Measurements from ENCODE around the gene ARMC2. TPM values are rescaled to one million over a fixed set of nuclear protein-coding genes. Genes with fewer than 3 reads are reported as not detected.

Gene ARMC2
- total RNA-seq, 2 experiments from 2014 or later, result 5.3 to 7.4 TPM

GRCh38 chr6:108822401-108822800, 25.8 kb upstream of the ARMC2 start:
- ChIA-PET POLR2A (no interaction called here), CTCF (interaction anchor here (0.6 kb wide), 1 partner anchor 1562 kb away, joined by 3 read pairs; no protein-coding TSS in a partner anchor)

GRCh38 chr6:108825326-108825725, 22.9 kb upstream of the ARMC2 start:
- POLR2A ChIA-PET, result no interaction called here
- CTCF ChIA-PET, result no interaction called here

GRCh38 chr6:108831104-108831503, 17.1 kb upstream of the ARMC2 start:
- CTCF ChIA-PET, result no interaction called here
- POLR2A ChIA-PET, result no interaction called here

GRCh38 chr6:108832738-108833137, 15.5 kb upstream of the ARMC2 start:
- CTCF ChIA-PET, result no interaction called here
- POLR2A ChIA-PET, result no interaction called here

- CTCF ChIA-PET, result interaction anchor here (0.6 to 1.8 kb wide), 7 partner anchors 11 to 600 kb away, joined by 3 to 9 read pairs (median 4); partner anchors contain the start of gene ARMC2
- POLR2A ChIA-PET, result no interaction called here
These were observed 12.9 kb upstream of the ARMC2 start for GRCh38 chr6:108835218-108835850.

GRCh38 chr6:108836061-108836460, 12.2 kb upstream of the ARMC2 start:
- POLR2A ChIA-PET, result interaction anchor here (1.0 kb wide), 1 partner anchor 12 kb away, joined by 4 read pairs; the partner anchor contains the start of gene ARMC2
- CTCF ChIA-PET, result interaction anchor here (0.6 to 1.8 kb wide), 7 partner anchors 10 to 600 kb away, joined by 3 to 9 read pairs (median 4); partner anchors contain the start of gene ARMC2

GRCh38 chr6:108837236-108837971, 10.8 kb upstream of the ARMC2 start:
- POLR2A ChIA-PET, result no interaction called here

GRCh38 chr6:108838101-108838717, 10.0 kb upstream of the ARMC2 start:
- ChIA-PET CTCF (interaction anchor here (1.7 kb wide), 1 partner anchor 9 kb away, joined by 7 read pairs; the partner anchor contains the start of gene ARMC2), POLR2A (no interaction called here)

More at GRCh38 chr6:108837236-108837971, 10.8 kb upstream of the ARMC2 start:
- CTCF ChIA-PET, result interaction anchor here (1.7 kb wide), 1 partner anchor 10 kb away, joined by 7 read pairs; the partner anchor contains the start of gene ARMC2

GRCh38 chr6:108839083-108839642, 9.1 kb upstream of the ARMC2 start:
- ChIA-PET CTCF (interaction anchor here (1.0 kb wide), 1 partner anchor 44 kb away, joined by 3 read pairs; no protein-coding TSS in a partner anchor), POLR2A (interaction anchor here (0.7 kb wide), 1 partner anchor 297 kb away, joined by 3 read pairs; no protein-coding TSS in a partner anchor)

GRCh38 chr6:108840919-108841318, 7.3 kb upstream of the ARMC2 start:
- CTCF ChIA-PET, result no interaction called here
- POLR2A ChIA-PET, result no interaction called here

GRCh38 chr6:108841377-108841855, 6.8 kb upstream of the ARMC2 start:
- ChIA-PET CTCF (no interaction called here), POLR2A (no interaction called here)

GRCh38 chr6:108844135-108844534, 4.1 kb upstream of the ARMC2 start:
- POLR2A ChIA-PET, result no interaction called here
- CTCF ChIA-PET, result no interaction called here

GRCh38 chr6:108845145-108845544, 3.1 kb upstream of the ARMC2 start:
- CTCF ChIA-PET, result interaction anchor here (2.4 kb wide), 1 partner anchor 9 kb away, joined by 9 read pairs; no protein-coding TSS in a partner anchor
- POLR2A ChIA-PET, result interaction anchor here (0.6 kb wide), 1 partner anchor 20 kb away, joined by 6 read pairs; no protein-coding TSS in a partner anchor

GRCh38 chr6:108846101-108846500, 2.1 kb upstream of the ARMC2 start:
- CTCF ChIA-PET, result interaction anchor here (0.6 to 2.4 kb wide), 2 partner anchors 10 to 25 kb away, joined by 3 to 9 read pairs; no protein-coding TSS in a partner anchor

GRCh38 chr6:108846628-108847027, 1.6 kb upstream of the ARMC2 start:
- POLR2A ChIA-PET, result no interaction called here
- CTCF ChIA-PET, result interaction anchor here (0.6 to 2.4 kb wide), 4 partner anchors 9 to 26 kb away, joined by 3 to 9 read pairs (median 6); no protein-coding TSS in a partner anchor

More at GRCh38 chr6:108846101-108846500, 2.1 kb upstream of the ARMC2 start:
- POLR2A ChIA-PET, result no interaction called here

- CTCF ChIA-PET, result interaction anchor here (0.8 to 2.2 kb wide), 6 partner anchors 10 to 74 kb away, joined by 3 to 7 read pairs (median 4); no protein-coding TSS in a partner anchor
- POLR2A ChIA-PET, result interaction anchor here (0.5 to 1.3 kb wide), 9 partner anchors 11 to 544 kb away, joined by 3 to 11 read pairs (median 4); no protein-coding TSS in a partner anchor
These were observed 495 bp upstream of the ARMC2 start for GRCh38 chr6:108847738-108848115.

GRCh38 chr6:108850669-108851465, 2.6 kb downstream of the ARMC2 start:
- ChIA-PET CTCF (interaction anchor here (1.6 kb wide), 1 partner anchor 15 kb away, joined by 4 read pairs; no protein-coding TSS in a partner anchor), POLR2A (no interaction called here)

- CTCF ChIA-PET, result interaction anchor here (1.6 kb wide), 1 partner anchor 16 kb away, joined by 4 read pairs; no protein-coding TSS in a partner anchor
These were observed 3.5 kb downstream of the ARMC2 start for GRCh38 chr6:108851756-108852155.

More at GRCh38 chr6:108851756-108852155, 3.5 kb downstream of the ARMC2 start:
- POLR2A ChIA-PET, result no interaction called here

Measured in activated CD8-positive, alpha-beta memory T cell treated with anti-CD3 and anti-CD28 coated beads for 36 hours (primary cell).